HG03439 (cell line): ENCODE data around the gene NUP214.
"Not testable (repeated sequence)": the region's sequence is repeated elsewhere in the genome, so short reads cannot be mapped to it uniquely, and the experiment has no call there.

ENCODE experiments used
- ATAC-seq: cut with Tn5 transposase; IDR thresholded peaks from one replicate; pipeline ENCODE4 v1.9.1; 2021; ENCODE audit warnings: mild to moderate bottlenecking, moderate library complexity; ENCODE audit not compliant: unreplicated experiment

NUP214 gene

GRCh38 chr9:131096269-131097125, 28.9 kb upstream of the NUP214 start, which contains the start of gene AIF1L:
Gene AIF1L, plus strand, starts transcription at chr9:131096531. Its CDS starts 99 bp downstream, at chr9:131096630.
- no peak for ATAC-seq

- ATAC-seq = no peak
These were observed 28.0 kb upstream of the NUP214 start for GRCh38 chr9:131097126-131097947.

- ATAC-seq = no peak
These were observed 27.5 kb upstream of the NUP214 start for GRCh38 chr9:131097948-131098278.

GRCh38 chr9:131098391-131099101, 26.8 kb upstream of the NUP214 start:
- no peak for ATAC-seq

GRCh38 chr9:131099102-131099606, 26.2 kb upstream of the NUP214 start:
- ATAC-seq = no peak

GRCh38 chr9:131099845-131100244, 25.5 kb upstream of the NUP214 start:
- not testable (repeated sequence) for ATAC-seq

- ATAC-seq = no peak
These were observed 24.9 kb upstream of the NUP214 start for GRCh38 chr9:131100445-131100844.

- ATAC-seq = no peak
These were observed 24.0 kb upstream of the NUP214 start for GRCh38 chr9:131101207-131101964.

GRCh38 chr9:131103024-131103423, 22.4 kb upstream of the NUP214 start:
- ATAC-seq = no peak

- ATAC-seq = no peak
These were observed 21.9 kb upstream of the NUP214 start for GRCh38 chr9:131103535-131103934.

- no peak for ATAC-seq
These were observed 21.2 kb upstream of the NUP214 start for GRCh38 chr9:131104016-131104740.

- no peak for ATAC-seq
These were observed 19.4 kb upstream of the NUP214 start for GRCh38 chr9:131105952-131106351.

GRCh38 chr9:131107760-131108159, 17.6 kb upstream of the NUP214 start:
- ATAC-seq = no peak

GRCh38 chr9:131111186-131111853, 14.1 kb upstream of the NUP214 start:
- ATAC-seq = no peak

GRCh38 chr9:131111854-131112311, 13.5 kb upstream of the NUP214 start:
- ATAC-seq = no peak

GRCh38 chr9:131112374-131113154, 12.8 kb upstream of the NUP214 start:
- no peak for ATAC-seq

- no peak for ATAC-seq
These were observed 11.7 kb upstream of the NUP214 start for GRCh38 chr9:131113655-131114054.

GRCh38 chr9:131114084-131114535, 11.3 kb upstream of the NUP214 start:
- ATAC-seq = no peak
